CD14-positive monocyte (primary cell): ENCODE data around the gene GCK. TPM values are rescaled to one million over a fixed set of nuclear protein-coding genes. Genes with fewer than 3 reads are reported as not detected.

ENCODE experiments used
- DNase-seq, 3 donors: peaks; one replicate each; pipeline ENCODE4 v3.0.0-alpha.2; 2011 to 2022
- H2AFZ ChIP-seq: 2 replicates; pipeline ENCODE4 v1.6.0; 2012; ENCODE audit warnings: mild to moderate bottlenecking, low read depth, low read length, inconsistent platforms; ENCODE audit not compliant: insufficient read depth, poor library complexity, severe bottlenecking
- H3K27ac ChIP-seq, 2 donors: 1 replicate in 1 of 2; 2 replicates in 1 of 2; pipeline ENCODE4 v1.5.1; 2012 to 2013; ENCODE audit warnings: low read length in 2 of 2, control low read depth in 1 of 2, inconsistent platforms in 1 of 2, low read depth in 1 of 2, mild to moderate bottlenecking in 1 of 2
- H3K27me3 ChIP-seq, 2 donors: one replicate each; pipeline versions ENCODE4 v1.6.0 to v1.6.1; 2011 to 2013; ENCODE audit warnings: low read length in 2 of 2; ENCODE audit not compliant: control insufficient read depth in 2 of 2, insufficient read depth in 2 of 2
- H3K36me3 ChIP-seq, 2 donors: replicated peaks in 1 of 2; 1 replicate in 1 of 2; 2 replicates in 1 of 2; pipeline versions ENCODE4 v1.5.1 to v1.6.1; 2012 to 2013; ENCODE audit warnings: low read length in 2 of 2, control low read depth in 1 of 2, inconsistent platforms in 1 of 2, mild to moderate bottlenecking in 1 of 2; ENCODE audit not compliant: insufficient read depth in 2 of 2, control insufficient read depth in 1 of 2
- H3K4me1 ChIP-seq, 2 donors: 1 replicate in 1 of 2; 2 replicates in 1 of 2; pipeline versions ENCODE4 v1.5.1 to v1.6.1; 2012 to 2013; ENCODE audit warnings: low read length in 2 of 2, control low read depth in 1 of 2, inconsistent platforms in 1 of 2, mild to moderate bottlenecking in 1 of 2, moderate library complexity in 1 of 2; ENCODE audit not compliant: insufficient read depth in 2 of 2, control insufficient read depth in 1 of 2
- H3K4me2 ChIP-seq: replicated peaks from 2 replicates; pipeline ENCODE3; 2012; ENCODE audit warnings: low read length, moderate library complexity, mild to moderate bottlenecking; ENCODE audit not compliant: poor library complexity, severe bottlenecking; ENCODE audit errors: extremely low read depth
- H3K4me3 ChIP-seq, 3 experiments: fragments of 200-600 bp in 1 of 3; sonication (generic) in 1 of 3; replicated peaks in 1 of 3; 1 replicate in 2 of 3; 2 replicates in 1 of 3; pipeline ENCODE4 v1.5.1; 2011 to 2013; ENCODE audit warnings: low read length in 3 of 3, mild to moderate bottlenecking in 3 of 3, control low read depth in 2 of 3, low read depth in 2 of 3, inconsistent platforms in 1 of 3, moderate library complexity in 1 of 3
- H3K79me2 ChIP-seq: 2 replicates; pipeline ENCODE4 v1.6.0; 2012; ENCODE audit warnings: mild to moderate bottlenecking, control low read depth, inconsistent platforms, low read length, moderate library complexity; ENCODE audit not compliant: insufficient read depth
- H3K9ac ChIP-seq: 2 replicates; pipeline ENCODE4 v1.6.0; 2017; ENCODE audit warnings: low read length, mild to moderate bottlenecking; ENCODE audit not compliant: insufficient read depth, poor library complexity, severe bottlenecking
- H3K9me3 ChIP-seq, 2 donors: replicated peaks in 1 of 2; 1 replicate in 1 of 2; 2 replicates in 1 of 2; pipeline versions ENCODE4 v1.5.1 to v1.6.1; 2012 to 2013; ENCODE audit warnings: low read length in 2 of 2, control low read depth in 1 of 2; ENCODE audit not compliant: control insufficient read depth in 1 of 2, insufficient read depth in 1 of 2
- H4K20me1 ChIP-seq: 2 replicates; pipeline ENCODE4 v1.6.0; 2012; ENCODE audit warnings: mild to moderate bottlenecking, low read length, control low read depth, moderate library complexity; ENCODE audit not compliant: insufficient read depth
- H3K27ac Mint-ChIP-seq, 7 donors: one replicate each; pipeline ENCODE4 v1.8.0; 2020; ENCODE audit warnings: mild to moderate bottlenecking in 7 of 7, mixed read lengths in 7 of 7, moderate library complexity in 6 of 7, inconsistent platforms in 2 of 7
- H3K27me3 Mint-ChIP-seq, 3 donors: one replicate each; pipeline ENCODE4 v1.8.0; 2021 to 2022; ENCODE audit warnings: low read depth in 3 of 3, mild to moderate bottlenecking in 3 of 3, mixed read lengths in 3 of 3, moderate library complexity in 3 of 3, inconsistent platforms in 1 of 3
- H3K36me3 Mint-ChIP-seq, 2 donors: one replicate each; pipeline ENCODE4 v1.8.0; 2020; ENCODE audit warnings: mixed read lengths in 2 of 2, inconsistent platforms in 1 of 2, mild to moderate bottlenecking in 1 of 2
- H3K4me1 Mint-ChIP-seq: one replicate; pipeline ENCODE4 v1.8.0; 2020; ENCODE audit warnings: mild to moderate bottlenecking, mixed read lengths
- H3K4me3 Mint-ChIP-seq, 2 donors: one replicate each; pipeline ENCODE4 v1.8.0; 2020; ENCODE audit warnings: mild to moderate bottlenecking in 2 of 2, mixed read lengths in 2 of 2, moderate library complexity in 1 of 2
- H3K9me3 Mint-ChIP-seq, 7 donors: one replicate each; pipeline ENCODE4 v1.8.0; 2020 to 2022; ENCODE audit warnings: mixed read lengths in 7 of 7, mild to moderate bottlenecking in 6 of 7, moderate library complexity in 6 of 7, inconsistent platforms in 2 of 7
- CTCF ChIP-seq: fragments of 200-600 bp; IDR thresholded peaks from one replicate; pipeline ENCODE4 v1.8.0; 2022; ENCODE audit warnings: antibody characterized with exemption, mild to moderate bottlenecking
- WGBS: methylation state at CpG from one replicate; pipeline ENCODE4 v1.1.5; 2013; ENCODE audit warnings: missing lambda C conversion rate; ENCODE audit not compliant: insufficient coverage; 5-methylcytosine and 5-hydroxymethylcytosine counted together
- intact Hi-C, 2 donors: fragments of 100-400 bp; cut with micrococcal nuclease; formaldehyde crosslinking; loops; one replicate each; pipeline versions ENCODE4 v1.15.0 to v1.15.1; 2023
- polyA plus RNA-seq, 3 donors: library from polyadenylated mRNA; depleted of rRNA in 1 of 3; unstranded in 2 of 3; stranded (reverse) in 1 of 3; fragments of 300-500 nt in 2 of 3; fragments of >200 nt in 1 of 3; fragmentation: Illumina TruSeq in 2 of 3; gene quantifications; 1 replicate in 2 of 3; 2 replicates in 1 of 3; pipeline ENCODE4 v1.2.3, GENCODE V29; 2012 to 2021

The GCK gene
- polyA plus RNA-seq, 3 donors: not detected

- H3K4me1 Mint-ChIP-seq: peaks cover 14% of the 10 kb centered on the region
- Histone ChIP-seq H3K4me2 (no peak overlapping the region), H3K36me3 (peaks cover 0 to 9% of the 10 kb centered on the region in 2 donors), H4K20me1 (no peaks in the 10 kb centered on the region), H3K9ac (no peak overlapping the region), H3K4me1 (peaks cover 14 to 16% of the 10 kb centered on the region in 2 donors), H3K9me3 (no peaks in the 10 kb centered on the region), H3K4me3 (no peak overlapping the region), H3K79me2 (peaks cover 13% of the 10 kb centered on the region), H2AFZ (no peak overlapping the region), H3K27me3 (no peaks in the 10 kb centered on the region), H3K27ac (no peak overlapping the region)
- H3K4me3 Mint-ChIP-seq: no peak overlapping the region
- no peak for DNase-seq
- H3K27ac Mint-ChIP-seq: no peak overlapping the region
- peaks cover 6 to 11% of the 10 kb centered on the region in 2 donors for H3K36me3 Mint-ChIP-seq
- H3K9me3 Mint-ChIP-seq: peaks cover 0 to 4% (median 0%) of the 10 kb centered on the region in 7 donors
- intact Hi-C loops: loop anchor here (5.0 kb wide), 2 partner anchors 43 to 108 kb away; partner anchors contain the start of gene POLM (in 2 of the 2)
- no peak for TF ChIP-seq CTCF
- no CpG with 5 or more reads among the region's 6 CpGs for WGBS
- peaks cover 0 to 4% (median 0%) of the 10 kb centered on the region in 3 donors for H3K27me3 Mint-ChIP-seq
These were observed 64.4 kb downstream of the GCK start for GRCh38 chr7:44124822-44125202.

GRCh38 chr7:44123190-44124003, 65.8 kb downstream of the GCK start, which contains the start of gene POLD2:
TSS of gene POLD2 (minus strand) at chr7:44123548. CDS start at chr7:44122053, 1,495 bp downstream.
- peaks cover 0 to 4% (median 0%) of the 10 kb centered on the region in 7 donors for H3K9me3 Mint-ChIP-seq

More at GRCh38 chr7:44123190-44124003, 65.8 kb downstream of the GCK start, which contains the start of gene POLD2:
- H3K9me3 ChIP-seq: no peaks in the 10 kb centered on the region
- peaks cover 0 to 9% of the 10 kb centered on the region in 2 donors for H3K36me3 ChIP-seq
- H3K27ac ChIP-seq: peak within 1 kb of the TSS; percentile 14 to 85
- H3K27me3 ChIP-seq: no peaks in the 10 kb centered on the region
- H3K4me2 ChIP-seq: peak within 1 kb of the TSS; percentile 98
- H3K79me2 ChIP-seq: peaks cover 13% of the 10 kb centered on the region
- Mint-ChIP-seq H3K4me3 (peak within 1 kb of the TSS; percentile 73 to 94), H3K36me3 (peaks cover 9 to 19% of the 10 kb centered on the region in 2 donors), H3K27me3 (peaks cover 0 to 4% (median 0%) of the 10 kb centered on the region in 3 donors), H3K27ac (peak within 1 kb of the TSS; percentile 70 to 91 (median 78)), H3K4me1 (peaks cover 15% of the 10 kb centered on the region)
- H2AFZ ChIP-seq: peak within 1 kb of the TSS; percentile 98
- H3K4me1 ChIP-seq: peaks cover 14 to 16% of the 10 kb centered on the region in 2 donors
- WGBS: under 1% methylated on average over 86 of the region's 86 CpGs
- intact Hi-C loops: loop anchor here (5.0 kb wide), 2 partner anchors 41 to 106 kb away; partner anchors contain the start of gene POLM (in 2 of the 2)
- peak within 1 kb of the TSS; percentile 79 for H3K9ac ChIP-seq
- H4K20me1 ChIP-seq: no peaks in the 10 kb centered on the region
- DNase-seq: peak; percentile 91 to 94 (median 93)
- H3K4me3 ChIP-seq: peak within 1 kb of the TSS; percentile 70 to 90 (median 85)
- TF ChIP-seq CTCF: no peak
